Inflammatory macrophage (primary cell): ENCODE measurements around the gene RAMACL.
"Not testable (repeated sequence)": the region's sequence is repeated elsewhere in the genome, so short reads cannot be mapped to it uniquely, and the experiment has no call there.

Source experiments
- DNase-seq, 2 donors: peaks; one replicate each; pipeline ENCODE4 v3.0.0-alpha.2; 2020 to 2022

The RAMACL gene

DNA sequence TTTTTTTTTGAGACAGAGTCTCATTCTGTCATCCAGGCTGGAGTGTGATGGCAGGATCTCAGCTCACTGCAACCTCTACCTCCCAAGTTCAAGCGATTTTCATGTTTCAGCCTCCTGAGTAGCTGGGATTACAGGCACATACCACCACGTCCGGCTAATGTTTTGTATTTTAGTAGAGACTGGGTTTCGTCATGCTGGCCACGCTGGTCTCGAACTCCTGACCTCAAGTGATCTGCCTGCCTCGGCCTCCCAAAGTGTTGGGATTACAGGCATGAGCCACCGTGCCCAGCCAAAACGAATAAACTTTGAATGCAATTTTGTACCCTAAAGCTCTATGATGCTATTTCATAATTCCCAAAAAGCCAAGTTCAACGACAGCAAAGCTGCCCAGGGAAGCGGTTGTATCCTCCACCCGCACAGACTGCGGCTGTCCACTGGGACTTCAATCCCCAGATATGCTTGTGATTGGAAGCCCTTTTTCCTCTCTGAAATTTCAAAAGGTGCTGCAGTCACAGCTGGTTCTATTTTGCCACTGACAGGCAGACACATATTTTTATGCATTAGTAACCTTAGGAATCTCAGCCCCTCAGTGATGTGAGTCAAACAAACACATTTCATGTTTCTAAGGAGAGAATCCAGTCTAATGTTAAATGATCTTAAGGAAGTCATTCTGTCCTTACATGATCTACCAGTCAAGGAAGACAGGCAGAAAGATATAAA lies 8.7 kb upstream of the RAMACL start:
- DNase-seq = no peak

DNA sequence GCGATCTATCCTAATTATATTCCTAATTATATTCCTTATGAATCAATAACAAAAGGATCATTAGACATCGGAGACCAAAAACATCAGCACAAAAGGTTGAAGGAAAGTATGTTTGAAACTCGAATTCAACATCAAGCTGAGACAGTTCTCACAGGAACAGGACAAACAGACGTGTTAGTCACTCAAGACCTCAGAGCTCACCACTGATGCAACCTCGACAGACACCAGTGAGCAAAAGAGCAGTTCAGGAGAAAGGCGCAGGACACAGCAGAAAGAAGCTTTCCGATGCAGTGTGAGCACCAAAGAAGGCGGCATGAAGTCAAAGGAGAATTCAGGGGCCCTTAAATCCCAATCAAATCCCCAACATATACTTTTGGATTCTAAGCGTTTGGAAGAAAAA lies 6.3 kb upstream of the RAMACL start:
- peak in 1 of 2 donors; percentile 41 for DNase-seq

DNA sequence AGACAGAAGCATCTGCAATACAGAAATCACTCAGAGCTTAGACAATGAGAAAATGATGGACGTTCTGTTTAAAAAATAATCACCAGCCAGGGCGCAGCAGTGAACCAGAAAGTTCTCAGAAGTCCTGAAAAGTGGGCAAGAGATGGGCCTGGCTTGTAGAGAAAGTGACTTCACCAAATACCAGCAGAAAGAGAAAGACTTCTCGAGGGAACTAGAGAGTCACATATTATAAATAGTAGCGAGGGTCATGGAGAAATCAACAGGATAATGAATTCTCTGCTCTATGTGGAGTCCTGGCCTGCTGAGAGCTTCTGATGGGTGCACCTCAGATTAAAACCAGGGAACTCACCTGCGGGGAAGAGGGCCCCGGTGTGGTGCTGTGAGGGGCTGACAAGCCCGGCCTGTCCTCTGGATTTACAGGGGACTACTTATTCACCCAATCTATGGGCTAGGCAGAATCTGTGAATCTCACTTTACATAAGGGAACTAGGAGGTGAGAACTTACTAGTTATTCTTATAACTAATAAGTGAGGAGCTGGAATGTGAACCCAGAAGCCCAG lies 5.6 kb upstream of the RAMACL start:
- no peak for DNase-seq

DNA sequence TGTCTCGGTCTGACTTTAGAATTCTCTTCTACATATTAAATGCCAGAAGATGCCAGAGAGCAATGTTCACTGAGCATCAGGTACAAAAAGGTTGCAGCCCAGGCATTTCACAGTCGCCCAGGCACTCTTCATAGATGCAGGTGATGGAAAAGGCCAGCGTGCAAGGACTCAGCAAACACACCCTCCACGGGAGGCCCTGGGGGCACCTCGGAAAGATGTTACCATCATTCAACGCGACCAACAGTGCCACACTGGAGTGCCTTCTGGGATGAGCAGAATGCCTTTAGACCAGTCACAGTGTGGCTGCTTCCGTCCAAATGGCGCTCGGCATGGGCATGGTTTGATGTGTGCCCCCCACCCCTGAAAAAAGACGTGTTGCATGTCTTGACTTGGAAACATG lies 4.5 kb upstream of the RAMACL start:
- no peak for DNase-seq

DNA sequence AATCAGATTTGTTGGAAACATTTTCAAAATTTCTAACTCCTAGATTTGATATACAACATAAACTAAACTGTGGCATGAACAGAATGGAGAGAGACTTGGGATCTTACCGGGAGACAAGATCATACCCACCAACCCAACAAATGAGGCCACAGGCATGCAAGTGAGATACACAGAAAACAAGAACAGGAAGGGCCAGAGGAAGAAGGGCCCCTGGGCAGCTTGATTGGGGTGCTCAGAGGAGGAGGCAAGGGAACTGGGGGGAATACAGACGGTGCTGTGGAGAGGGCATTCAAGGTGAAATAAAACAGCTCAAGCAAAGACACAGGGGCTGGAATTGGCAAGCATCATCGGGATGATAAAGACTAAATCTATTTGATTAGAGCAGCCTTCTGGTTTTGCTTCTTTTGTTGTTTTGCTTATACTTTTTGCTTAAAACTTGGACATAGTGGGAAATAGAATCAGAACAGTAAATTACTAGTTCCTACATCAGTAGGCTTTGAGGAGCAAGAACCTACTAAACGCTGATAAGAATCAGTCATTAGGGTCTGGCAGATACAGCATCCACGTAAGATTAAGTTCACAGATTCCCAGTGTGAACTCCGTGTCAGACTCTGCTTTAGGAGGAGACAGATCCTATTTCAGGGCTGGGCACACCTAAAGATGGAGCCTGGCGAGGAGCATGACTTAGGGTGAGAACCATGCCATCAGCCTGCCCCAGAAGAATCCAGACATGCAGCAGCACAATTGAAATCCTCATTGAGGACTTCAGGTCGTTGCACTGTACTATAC lies 3.5 kb upstream of the RAMACL start:
- no peak for DNase-seq

DNA sequence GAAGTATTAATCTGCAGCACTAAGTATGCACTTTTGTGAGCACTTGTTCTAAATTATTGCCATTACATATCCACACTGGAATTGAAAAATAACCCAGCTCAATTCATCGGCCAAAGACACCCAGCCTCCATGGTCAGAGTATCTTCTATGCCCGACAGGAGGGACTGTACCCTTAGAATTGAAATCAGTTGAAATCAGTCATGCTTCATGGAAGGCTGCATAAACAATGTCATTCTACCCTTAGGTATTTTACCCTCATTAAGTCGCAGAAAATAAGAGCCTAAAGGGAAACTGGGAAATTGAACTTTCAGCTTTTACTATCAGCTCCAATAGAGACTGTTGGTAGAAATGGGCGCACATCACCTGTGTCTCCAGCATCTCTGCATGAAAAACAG lies 2.9 kb upstream of the RAMACL start:
- DNase-seq = no peak

DNA sequence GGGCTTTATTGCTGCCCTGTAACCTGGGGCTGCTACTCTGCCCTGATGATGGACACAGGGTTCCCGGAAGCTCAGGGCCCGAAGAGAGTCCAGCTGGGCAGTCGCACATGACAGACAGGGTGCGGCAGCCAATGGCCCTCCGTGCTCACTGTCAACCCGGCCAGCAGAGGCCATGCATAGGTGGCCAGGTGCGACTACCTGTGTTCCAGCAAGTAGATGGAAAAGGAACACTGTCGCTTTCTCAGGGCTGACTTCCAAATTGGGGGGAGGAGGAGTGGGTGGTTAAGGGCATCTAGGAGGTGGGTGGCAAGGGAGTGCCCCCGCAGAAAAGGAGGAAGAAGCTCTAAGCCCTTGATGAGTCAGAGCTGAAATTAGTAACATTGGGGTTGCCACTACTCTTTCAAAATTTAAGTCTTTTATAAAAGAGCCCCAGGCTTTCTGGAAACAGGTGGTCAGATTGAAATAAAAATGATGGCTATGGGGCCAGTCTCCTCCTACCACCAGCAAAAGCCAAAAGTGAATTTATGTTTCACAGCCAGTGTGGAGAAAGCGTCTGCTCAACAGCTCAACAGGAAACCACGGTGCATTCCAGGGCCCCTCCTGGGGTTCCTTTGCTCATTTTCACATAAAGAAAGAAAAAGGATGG lies 2.3 kb upstream of the RAMACL start:
- DNase-seq = peak; percentile 53 to 62

DNA sequence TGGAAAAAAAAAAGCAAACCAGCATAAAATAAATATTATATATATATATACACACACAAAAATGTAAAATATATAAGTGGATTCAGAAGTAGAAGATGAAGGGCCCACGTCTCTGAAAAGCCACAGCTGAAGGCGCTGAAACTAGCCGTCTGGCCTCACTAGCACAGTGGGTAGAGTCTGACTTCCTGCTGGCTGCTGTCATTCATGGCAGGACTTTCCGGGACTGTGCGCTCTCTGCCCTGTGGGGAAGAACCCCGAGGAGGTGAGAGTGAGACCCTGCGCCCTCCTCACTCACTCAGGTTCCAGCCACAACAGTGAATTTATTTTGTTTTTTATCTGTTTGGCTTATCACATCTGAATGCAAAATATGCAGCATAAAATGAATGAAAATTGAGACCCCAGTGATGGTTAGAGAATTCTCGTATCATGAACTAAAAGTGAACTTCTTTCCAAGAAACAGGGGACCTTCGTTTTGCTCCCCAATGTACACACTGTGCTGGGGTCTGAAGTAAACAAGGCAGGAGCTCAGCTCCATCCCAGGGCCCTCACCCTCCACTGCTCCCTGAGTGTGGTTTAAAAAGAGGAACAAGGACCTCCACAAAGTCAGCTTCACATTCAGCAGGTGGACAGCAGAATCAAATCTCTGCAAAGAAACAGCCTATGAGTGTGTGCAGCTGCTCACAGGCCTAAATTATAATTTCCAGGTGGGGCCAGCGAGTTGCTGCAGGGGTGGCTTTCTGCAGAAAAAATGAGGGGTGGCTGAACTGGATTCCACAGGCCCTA lies 1.3 kb upstream of the RAMACL start:
- DNase-seq = peak; percentile 26 to 34

DNA sequence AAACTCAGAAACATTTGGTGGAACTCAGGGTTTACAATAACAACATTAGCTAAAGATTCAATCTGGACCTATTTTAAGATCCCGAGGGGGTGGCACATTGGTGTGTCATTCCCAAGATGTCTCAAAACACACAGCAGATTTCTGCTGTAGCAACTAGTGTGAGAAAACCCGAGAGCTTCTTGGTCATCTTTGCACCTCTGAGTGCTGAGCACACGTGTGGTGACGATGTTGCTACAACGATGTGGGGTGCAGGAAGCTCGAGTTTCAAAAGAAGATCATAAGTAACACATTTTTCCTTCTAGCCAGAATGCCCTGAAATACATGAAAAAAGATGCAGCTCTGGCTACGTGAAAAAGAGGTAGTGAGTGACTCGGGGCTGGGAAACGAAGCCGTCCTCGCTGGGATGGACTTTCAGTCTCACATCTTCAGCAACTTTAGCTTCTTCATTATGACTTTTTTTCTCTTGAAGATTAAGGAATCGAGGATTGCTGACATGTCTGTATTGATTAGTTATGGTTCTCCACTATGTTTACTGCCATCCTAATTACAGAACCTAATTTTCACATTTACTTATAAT lies 1.5 kb downstream of the RAMACL start:
- peak; percentile 58 to 62 for DNase-seq

DNA sequence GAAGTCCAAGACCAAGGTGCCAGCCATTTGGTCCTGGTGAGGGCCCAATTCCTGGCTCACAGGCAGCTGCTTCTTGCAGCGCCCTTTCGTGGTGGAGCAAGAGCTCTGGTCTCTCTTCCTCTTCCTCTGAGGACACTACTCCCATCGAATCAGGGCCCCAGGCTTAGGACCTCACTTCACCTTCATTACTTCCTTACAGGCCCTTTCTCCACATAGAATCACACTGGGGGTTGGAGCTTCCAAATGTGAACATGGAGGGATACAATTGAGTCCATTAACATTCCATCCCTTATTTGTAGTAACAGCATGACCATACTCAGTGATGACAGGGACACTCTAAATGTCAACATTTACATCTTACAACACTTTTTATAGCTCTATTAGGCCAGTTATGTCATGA lies 2.3 kb downstream of the RAMACL start:
- peak; percentile 57 to 71 for DNase-seq

DNA sequence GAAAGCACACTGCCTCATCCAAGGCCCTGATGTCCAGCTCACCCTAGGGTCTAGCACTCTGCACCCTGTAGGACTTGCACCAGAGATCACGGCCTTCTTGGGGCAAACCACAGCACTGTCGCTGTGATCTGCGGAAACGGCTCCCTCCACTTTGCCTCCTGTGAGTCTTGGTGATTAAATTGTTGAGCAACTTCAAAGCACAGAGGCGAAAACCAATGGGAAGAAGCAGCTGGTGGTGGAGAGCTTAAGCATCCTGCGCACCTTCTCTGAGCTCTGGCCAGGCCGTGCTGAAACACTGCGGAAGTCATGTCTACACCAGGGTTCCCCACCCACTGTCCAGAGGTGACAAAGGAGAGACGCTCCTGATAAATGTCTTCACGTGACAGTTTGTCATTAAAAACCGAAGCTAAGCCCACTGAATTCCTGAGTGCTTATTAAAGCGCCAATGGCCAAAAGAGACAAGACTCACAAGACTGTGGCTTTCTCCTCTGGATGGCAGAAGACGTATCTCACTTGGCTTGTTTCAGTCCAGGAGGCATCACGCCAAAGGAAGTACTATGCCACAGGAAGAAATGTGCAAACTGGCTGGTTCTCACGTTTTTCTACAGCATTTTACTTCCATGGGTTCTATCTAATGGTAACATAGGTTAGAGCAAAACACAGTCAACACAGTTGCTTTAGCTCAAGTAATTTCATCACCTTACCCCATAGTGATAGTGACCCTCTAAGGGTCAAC lies 3.1 kb downstream of the RAMACL start:
- no peak for DNase-seq

DNA sequence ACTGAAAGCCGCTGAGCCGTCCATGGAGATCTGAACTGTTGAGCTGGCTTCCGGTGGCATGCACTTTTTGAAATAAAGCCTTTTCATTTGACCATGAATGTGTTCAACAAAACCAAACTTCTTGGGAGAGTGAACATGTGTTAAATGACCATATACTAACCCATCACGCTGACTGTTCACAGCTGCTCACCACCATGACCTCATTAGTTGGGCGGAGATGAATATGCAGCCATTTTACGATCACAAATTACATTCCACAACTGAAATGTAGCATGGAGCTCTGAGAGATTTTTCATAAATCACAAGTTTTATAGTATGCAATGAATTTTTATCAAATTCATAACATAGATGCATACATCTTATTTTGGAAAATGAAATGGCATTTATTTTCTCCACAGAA lies 4.2 kb downstream of the RAMACL start:
- no peak for DNase-seq

DNA sequence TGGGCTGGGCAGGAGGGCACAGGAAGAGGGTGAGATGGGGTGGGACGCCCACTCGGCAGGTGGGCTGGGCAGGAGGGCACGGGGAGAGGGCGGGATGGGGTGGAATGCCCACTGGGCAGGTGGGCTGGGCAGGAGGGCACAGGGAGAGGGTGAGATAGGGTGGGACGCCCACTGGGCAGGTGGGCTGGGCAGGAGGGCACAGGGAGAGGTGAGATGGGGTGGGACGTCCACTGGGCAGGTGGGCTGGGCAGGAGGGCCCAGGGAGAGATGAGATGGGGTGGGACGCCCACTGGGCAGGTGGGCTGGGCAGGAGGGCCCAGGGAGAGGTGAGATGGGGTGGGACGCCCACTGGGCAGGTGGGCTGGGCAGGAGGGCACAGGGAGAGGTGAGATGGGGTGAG lies 4.7 kb downstream of the RAMACL start:
- DNase-seq = not testable (repeated sequence)

DNA sequence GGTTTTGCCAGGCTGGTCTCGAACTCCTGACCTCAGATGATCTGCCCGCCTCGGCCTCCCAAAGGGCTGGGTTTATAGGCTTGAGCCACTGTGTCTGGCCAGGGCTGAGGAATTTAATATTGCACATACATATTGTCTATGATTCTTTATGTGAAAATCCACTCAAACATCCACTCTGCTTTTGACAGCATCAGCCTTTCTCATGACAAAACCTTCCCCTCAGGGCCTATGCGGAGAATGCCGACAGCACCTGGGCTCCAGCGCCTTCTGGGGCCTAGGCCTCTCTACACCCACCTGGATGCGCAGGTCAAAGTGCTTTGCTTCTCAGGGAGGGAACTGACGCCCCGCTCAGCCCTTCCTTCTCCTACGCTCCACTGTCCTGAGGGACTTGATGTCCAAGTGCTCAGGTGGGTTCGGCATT lies 5.4 kb downstream of the RAMACL start:
- DNase-seq = no peak

DNA sequence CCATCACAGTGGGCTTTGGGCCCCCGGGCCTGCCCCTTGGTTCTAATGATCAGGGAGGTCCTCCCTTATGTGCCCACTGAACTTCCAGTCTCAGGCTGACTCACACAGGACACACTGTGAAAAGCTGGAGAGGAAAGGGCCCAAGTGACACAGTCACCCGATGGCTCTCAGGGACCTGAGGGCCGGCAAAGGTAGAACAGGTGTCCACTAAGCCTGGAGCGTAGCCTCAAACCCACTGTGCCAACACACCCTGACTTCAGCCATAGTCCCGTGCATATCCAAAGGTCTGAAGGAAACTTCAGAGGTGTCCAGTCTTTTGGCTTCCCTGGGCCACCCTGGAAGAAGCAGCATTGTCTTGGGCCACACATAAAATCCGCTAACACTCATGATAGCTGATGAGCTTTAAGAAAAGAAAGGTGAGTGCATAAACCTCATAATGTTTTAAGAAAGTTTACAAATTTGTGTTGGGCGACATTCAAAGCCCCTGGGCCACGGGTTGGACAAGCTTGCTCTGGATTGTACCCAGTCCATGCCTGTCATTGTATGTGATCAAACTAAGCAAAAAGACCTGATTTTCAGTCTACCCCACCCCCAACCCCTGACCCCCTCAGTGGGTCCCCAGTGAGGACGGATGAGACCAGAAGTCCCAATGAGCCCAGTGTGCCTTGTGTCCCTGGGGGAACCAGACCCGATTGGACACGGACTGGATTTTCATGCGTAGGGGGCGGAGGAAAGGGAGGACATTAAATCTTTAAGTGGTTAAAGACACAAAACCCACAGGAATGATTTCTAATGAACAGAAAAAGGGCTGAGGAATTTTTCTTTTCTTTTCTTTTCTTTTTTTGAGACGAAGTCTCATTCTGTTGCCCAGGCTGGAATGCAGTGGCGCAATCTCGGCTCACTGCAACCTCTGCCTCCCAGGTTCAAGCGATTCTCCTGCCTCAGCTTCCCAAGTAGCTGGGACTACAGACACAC lies 6.1 kb downstream of the RAMACL start:
- no peak for DNase-seq

DNA sequence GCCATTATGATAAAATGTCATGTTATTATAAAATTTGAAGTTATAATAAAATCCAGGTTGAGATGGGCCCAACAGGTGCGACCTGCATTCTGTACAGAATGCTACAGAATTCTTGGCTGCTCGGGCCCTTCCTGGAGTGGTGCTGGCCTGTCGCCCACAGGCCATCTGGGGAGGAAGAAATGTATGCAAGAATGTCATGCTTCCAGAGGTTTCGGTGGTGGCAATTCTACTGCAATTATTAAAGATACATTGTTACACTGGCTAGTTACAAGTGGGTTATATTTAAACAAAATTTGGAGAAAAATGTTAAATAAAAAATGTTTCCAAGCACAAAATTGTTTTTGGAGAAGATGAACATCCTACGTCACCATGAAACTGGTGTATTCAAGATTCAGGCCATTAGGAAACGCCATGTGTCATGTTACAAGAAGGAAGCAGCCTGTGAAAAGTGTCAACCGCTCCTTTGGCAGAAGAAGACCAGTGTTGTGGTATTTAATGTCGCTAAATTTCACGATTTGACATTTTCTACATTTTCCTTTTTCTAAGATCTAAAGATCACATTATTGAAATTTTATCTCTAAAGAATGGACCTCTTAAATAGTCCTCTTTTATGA lies 7.1 kb downstream of the RAMACL start:
- DNase-seq = no peak

DNA sequence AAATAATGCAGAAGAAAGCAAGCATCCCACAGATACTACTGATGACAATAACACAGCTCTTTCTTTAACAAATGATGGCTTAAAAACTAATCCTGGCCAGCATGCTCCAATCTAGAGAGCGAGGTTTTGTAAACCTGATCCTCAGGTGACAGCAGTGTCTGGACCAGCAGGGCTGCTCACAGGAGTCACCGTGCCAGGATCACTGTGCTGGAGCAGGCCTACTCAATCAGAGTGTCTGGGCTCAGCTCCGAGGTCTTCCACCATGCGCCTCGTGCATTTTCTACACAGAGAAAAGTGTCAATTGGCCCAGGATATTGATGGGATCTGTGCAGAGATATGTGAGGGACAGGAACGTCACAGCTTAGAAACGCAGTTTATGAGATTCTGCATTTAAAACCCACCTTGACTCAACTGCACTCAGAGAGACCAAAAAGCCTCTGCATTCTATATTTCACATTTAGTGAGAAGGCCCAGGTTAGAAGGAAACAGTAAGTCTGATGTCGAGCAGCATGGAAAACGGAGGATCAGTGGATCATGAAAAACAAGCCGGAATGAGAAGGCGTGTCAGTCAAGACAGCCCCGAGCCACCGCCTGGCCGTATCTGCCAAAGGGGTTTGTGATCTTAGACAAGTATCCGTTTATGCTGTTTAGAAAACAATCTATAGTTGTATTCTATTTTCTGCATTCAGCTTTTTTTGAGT lies 7.8 kb downstream of the RAMACL start:
- no peak for DNase-seq

DNA sequence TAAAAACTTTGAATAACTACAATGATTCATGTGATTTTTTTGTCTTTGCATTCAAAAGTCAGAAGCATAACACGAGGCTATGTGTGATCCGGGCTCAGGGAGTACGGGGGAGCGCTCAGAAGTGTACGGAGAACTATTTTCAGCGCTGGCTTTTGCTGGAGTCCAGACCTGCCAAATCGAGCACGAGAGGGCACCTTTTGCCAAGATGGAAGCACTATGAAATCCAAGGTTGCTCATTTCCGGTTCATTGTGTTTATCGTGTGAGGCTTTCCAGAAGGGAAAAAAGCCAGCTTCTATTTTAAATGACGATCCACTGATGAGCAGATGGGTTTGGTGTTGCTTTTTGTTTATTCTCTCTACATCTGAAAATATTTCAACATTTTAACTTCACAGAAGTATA lies 11.3 kb downstream of the RAMACL start:
- no peak for DNase-seq
